ENCODE data around the gene CYP2C18. TPM values are rescaled to one million over a fixed set of nuclear protein-coding genes. Genes with fewer than 3 reads are reported as not detected.
A peak's percentile ranks its signal among the peaks of the same experiment; 100 is the strongest.
"Not testable (repeated sequence)": the region's sequence is repeated elsewhere in the genome, so short reads cannot be mapped to it uniquely, and the experiment has no call there.

CYP2C18 gene
- under 1 TPM; 0.31 to 0.48 (median 0.34) TPM for polyA plus RNA-seq (ENCODE audit: insufficient read length in 4 of 4)

- DNase-seq (ENCODE audit: low read depth in 4 of 4, low spot score in 3 of 4) = no peak
These were observed at the start of gene CYP2C18 for GRCh38 chr10:94683214-94684054. TSS of gene CYP2C18 (plus strand) at chr10:94683729. CDS start at chr10:94683820, 91 bp downstream.

- DNase-seq (ENCODE audit: low read depth in 4 of 4, low spot score in 3 of 4) = not testable (repeated sequence)
These were observed 45.4 kb upstream of the CYP2C18 start for GRCh38 chr10:94638097-94638496.

GRCh38 chr10:94639902-94640301 is 43.6 kb upstream of the CYP2C18 start:
- DNase-seq (ENCODE audit: low read depth in 4 of 4, low spot score in 3 of 4) = no peak

- DNase-seq (ENCODE audit: low read depth in 4 of 4, low spot score in 3 of 4) = no peak
These were observed 43.0 kb upstream of the CYP2C18 start for GRCh38 chr10:94640562-94640961.

- no peak for DNase-seq (ENCODE audit: low read depth in 4 of 4, low spot score in 3 of 4)
These were observed 42.0 kb upstream of the CYP2C18 start for GRCh38 chr10:94641480-94641879.

- no peak for DNase-seq (ENCODE audit: low read depth in 4 of 4, low spot score in 3 of 4)
These were observed 39.2 kb upstream of the CYP2C18 start for GRCh38 chr10:94644352-94644751.

GRCh38 chr10:94645285-94645684 is 38.2 kb upstream of the CYP2C18 start:
- DNase-seq (ENCODE audit: low read depth in 4 of 4, low spot score in 3 of 4) = no peak

GRCh38 chr10:94655201-94655600 is 28.3 kb upstream of the CYP2C18 start:
- DNase-seq (ENCODE audit: low read depth in 4 of 4, low spot score in 3 of 4) = not testable (repeated sequence)

- not testable (repeated sequence) for DNase-seq (ENCODE audit: low read depth in 4 of 4, low spot score in 3 of 4)
These were observed 20.5 kb upstream of the CYP2C18 start for GRCh38 chr10:94663061-94663460.

GRCh38 chr10:94666391-94667102 is 17.0 kb upstream of the CYP2C18 start:
- no peak for DNase-seq (ENCODE audit: low read depth in 4 of 4, low spot score in 3 of 4)

- DNase-seq (ENCODE audit: low read depth in 4 of 4, low spot score in 3 of 4) = no peak
These were observed 9.8 kb upstream of the CYP2C18 start for GRCh38 chr10:94673614-94674321.

- DNase-seq (ENCODE audit: low read depth in 4 of 4, low spot score in 3 of 4) = no peak
These were observed 7.0 kb upstream of the CYP2C18 start for GRCh38 chr10:94676496-94676895.

GRCh38 chr10:94677691-94678090 is 5.8 kb upstream of the CYP2C18 start:
- DNase-seq (ENCODE audit: low read depth in 4 of 4, low spot score in 3 of 4) = no peak

GRCh38 chr10:94678475-94678874 is 5.1 kb upstream of the CYP2C18 start:
- DNase-seq (ENCODE audit: low read depth in 4 of 4, low spot score in 3 of 4) = no peak

- peak in 3 of 4 donors; percentile 14 to 40 (median 20) for DNase-seq (ENCODE audit: low read depth in 4 of 4, low spot score in 3 of 4)
These were observed 3.0 kb upstream of the CYP2C18 start for GRCh38 chr10:94680544-94680943.

GRCh38 chr10:94682636-94683035 is 893 bp upstream of the CYP2C18 start:
- DNase-seq (ENCODE audit: low read depth in 4 of 4, low spot score in 3 of 4) = not testable (repeated sequence)

GRCh38 chr10:94687625-94688248 is 4.2 kb downstream of the CYP2C18 start:
- no peak for DNase-seq (ENCODE audit: low read depth in 4 of 4, low spot score in 3 of 4)

GRCh38 chr10:94706089-94706488 is 22.6 kb downstream of the CYP2C18 start:
- DNase-seq (ENCODE audit: low read depth in 4 of 4, low spot score in 3 of 4) = no peak

GRCh38 chr10:94710578-94710977 is 27.0 kb downstream of the CYP2C18 start:
- no peak for DNase-seq (ENCODE audit: low read depth in 4 of 4, low spot score in 3 of 4)

GRCh38 chr10:94725871-94726270 is 42.3 kb downstream of the CYP2C18 start:
- no peak for DNase-seq (ENCODE audit: low read depth in 4 of 4, low spot score in 3 of 4)

- no peak for DNase-seq (ENCODE audit: low read depth in 4 of 4, low spot score in 3 of 4)
These were observed 51.7 kb downstream of the CYP2C18 start for GRCh38 chr10:94735197-94735596.

All from right renal pelvis (tissue), 4 donors.